Gastrocnemius medialis (tissue), 4 donors: ENCODE data around the gene KASH5. TPM values are rescaled to one million over a fixed set of nuclear protein-coding genes. Genes with fewer than 3 reads are reported as not detected.

Experiments
- ATAC-seq, 2 donors: fragments of 150-250 bp; one replicate each; pipeline ENCODE4 v1.9.1; 2016
- DNase-seq, 2 donors: peaks; one replicate each; pipeline ENCODE4 v3.0.0-alpha.2; 2019
- H3K27ac ChIP-seq, 4 donors: fragments of 200-600 bp; sonication (generic); 1 replicate in 1 of 4; 2 replicates in 3 of 4; pipeline ENCODE4 v1.5.1; 2016 to 2018; ENCODE audit warnings: mild to moderate bottlenecking in 2 of 4, moderate library complexity in 1 of 4
- H3K27me3 ChIP-seq, 3 donors: fragments of 200-600 bp; sonication (generic) in 2 of 3; 1 replicate in 1 of 3; 2 replicates in 2 of 3; pipeline versions ENCODE4 v1.5.1 to v1.6.0; 2016 to 2019; ENCODE audit warnings: mild to moderate bottlenecking in 1 of 3, moderate library complexity in 1 of 3
- H3K36me3 ChIP-seq, 2 donors: fragments of 200-600 bp; sonication (generic) in 1 of 2; one replicate each; pipeline ENCODE4 v1.5.1; 2017 to 2018
- H3K4me1 ChIP-seq, 2 donors: fragments of 200-600 bp; sonication (generic) in 1 of 2; one replicate each; pipeline ENCODE4 v1.5.1; 2016 to 2017; ENCODE audit warnings: mild to moderate bottlenecking in 2 of 2
- H3K4me3 ChIP-seq, 4 donors: fragments of 200-600 bp; sonication (generic) in 3 of 4; 1 replicate in 1 of 4; 2 replicates in 3 of 4; pipeline ENCODE4 v1.5.1; 2016 to 2019; ENCODE audit warnings: mild to moderate bottlenecking in 2 of 4
- H3K9me3 ChIP-seq, 3 donors: fragments of 200-600 bp; sonication (generic) in 2 of 3; 1 replicate in 1 of 3; 2 replicates in 2 of 3; pipeline ENCODE4 v1.5.1; 2016 to 2019
- CTCF ChIP-seq, 5 experiments: fragments of 450-650 bp in 3 of 5; fragments of 200-600 bp in 2 of 5; sonication (generic) in 2 of 5; IDR thresholded peaks in 4 of 5; conservative IDR thresholded peaks in 1 of 5; 1 replicate in 4 of 5; 2 replicates in 1 of 5; pipeline ENCODE4 v1.5.1; 2016 to 2019; ENCODE audit warnings: antibody characterized with exemption in 5 of 5, mild to moderate bottlenecking in 3 of 5, moderate library complexity in 3 of 5
- POLR2A ChIP-seq, 2 donors: fragments of 450-650 bp; IDR thresholded peaks; one replicate each; pipeline ENCODE4 v1.6.1; 2017; ENCODE audit warnings: antibody characterized with exemption in 2 of 2, mild to moderate bottlenecking in 2 of 2, moderate library complexity in 2 of 2
- in situ Hi-C, 4 donors: fragments of 200-750 bp; cut with MboI; loops; one replicate each; pipeline versions ENCODE4 v1.15.0 to v1.8.0; 2017; ENCODE audit warnings: low sequenced_read_pairs in 4 of 4
- intact Hi-C: fragments of 100-400 bp; cut with DNase I; formaldehyde crosslinking; loops from one replicate; pipeline ENCODE4 v1.15.1; 2023; ENCODE audit warnings: low total_unique reads
- total RNA-seq, 4 donors: library from RNA; depleted of rRNA; stranded (reverse); fragments of >200 nt; gene quantifications; one replicate each; pipeline versions ENCODE4 v1.1.0 to v1.2.3, GENCODE V29; 2016

Gene KASH5
- total RNA-seq, 4 donors from 2014 or later: not detected

- H3K27me3 ChIP-seq: no peaks in the 10 kb centered on the region
- in situ Hi-C loops: loop anchor here in 1 of 4 donors (25.0 kb wide), 1 partner anchor 162 kb away; the partner anchor contains the start of gene RCN3
Observed at GRCh38 chr19:49374665-49375434, 13.2 kb upstream of the KASH5 start.

GRCh38 chr19:49378512-49378911 lies 9.5 kb upstream of the KASH5 start:
- Histone ChIP-seq H3K36me3 (no peaks in the 10 kb centered on the region), H3K4me3 (no peak overlapping the region), H3K9me3 (peaks cover 0 to 10% (median 0%) of the 10 kb centered on the region in 3 donors), H3K27ac (no peak overlapping the region), H3K4me1 (no peaks in the 10 kb centered on the region), H3K27me3 (peaks cover 0 to 17% (median 7%) of the 10 kb centered on the region in 3 donors)
- TF ChIP-seq CTCF (IDR thresholded peaks at IDR 0.05 in 4 of 5, conservative IDR thresholded peaks at IDR 0.05 in 1 of 5) (no peak), POLR2A (IDR thresholded peaks at IDR 0.05) (no peak)
- ATAC-seq: no peak
- intact Hi-C loops: no loop called here
- in situ Hi-C loops: loop anchor here in 1 of 4 donors (25.0 kb wide), 1 partner anchor 159 kb away; the partner anchor contains the start of gene RCN3
- no peak for DNase-seq

More at GRCh38 chr19:49374665-49375434, 13.2 kb upstream of the KASH5 start:
- H3K36me3 ChIP-seq: no peaks in the 10 kb centered on the region
- no peaks in the 10 kb centered on the region for H3K4me1 ChIP-seq
- ATAC-seq (no peak), DNase-seq (no peak)
- no peaks in the 10 kb centered on the region for H3K9me3 ChIP-seq
- intact Hi-C loops: no loop called here
- no peak overlapping the region for H3K27ac ChIP-seq
- no peak overlapping the region for H3K4me3 ChIP-seq
- TF ChIP-seq POLR2A (IDR thresholded peaks at IDR 0.05) (no peak), CTCF (IDR thresholded peaks at IDR 0.05 in 4 of 5, conservative IDR thresholded peaks at IDR 0.05 in 1 of 5) (no peak)

GRCh38 chr19:49380391-49380790 lies 7.7 kb upstream of the KASH5 start:
- intact Hi-C loops (no loop called here), in situ Hi-C loops (loop anchor here in 2 of 4 donors (10.0 to 25.0 kb wide), 2 partner anchors 64 to 157 kb away; partner anchors contain the start of genes RCN3 (in 1 of the 2) and SLC17A7 (in 1 of the 2))
- TF ChIP-seq POLR2A (IDR thresholded peaks at IDR 0.05) (no peak), CTCF (IDR thresholded peaks at IDR 0.05 in 4 of 5, conservative IDR thresholded peaks at IDR 0.05 in 1 of 5) (no peak)
- Histone ChIP-seq H3K9me3 (peaks cover 0 to 10% (median 0%) of the 10 kb centered on the region in 3 donors), H3K4me3 (no peak overlapping the region), H3K4me1 (no peaks in the 10 kb centered on the region), H3K27ac (no peak overlapping the region), H3K36me3 (no peaks in the 10 kb centered on the region), H3K27me3 (peaks cover 0 to 24% (median 7%) of the 10 kb centered on the region in 3 donors)
- DNase-seq (no peak), ATAC-seq (no peak)

GRCh38 chr19:49382639-49383038 lies 5.4 kb upstream of the KASH5 start:
- in situ Hi-C loops: loop anchor here in 2 of 4 donors (10.0 to 25.0 kb wide), 2 partner anchors 62 to 155 kb away; partner anchors contain the start of genes RCN3 (in 1 of the 2) and SLC17A7 (in 1 of the 2)
- peaks cover 0 to 24% (median 7%) of the 10 kb centered on the region in 3 donors for H3K27me3 ChIP-seq

More at GRCh38 chr19:49382639-49383038, 5.4 kb upstream of the KASH5 start:
- DNase-seq (no peak), ATAC-seq (no peak)
- Histone ChIP-seq H3K27ac (no peak overlapping the region), H3K9me3 (peaks cover 0 to 10% (median 0%) of the 10 kb centered on the region in 3 donors), H3K36me3 (no peaks in the 10 kb centered on the region), H3K4me1 (no peaks in the 10 kb centered on the region), H3K4me3 (no peak overlapping the region)
- no peak for TF ChIP-seq POLR2A (IDR thresholded peaks at IDR 0.05)
- TF ChIP-seq CTCF (IDR thresholded peaks at IDR 0.05 in 4 of 5, conservative IDR thresholded peaks at IDR 0.05 in 1 of 5): no peak
- intact Hi-C loops: no loop called here
